SK-N-MC (cell line): ENCODE measurements around the gene IMPG2.

Experiments used
- EZH2 ChIP-seq: fragments of 200-600 bp; sonication (generic); IDR thresholded peaks from one replicate; pipeline ENCODE4 v1.6.1; 2017; ENCODE audit warnings: antibody characterized with exemption
- FOXP2 ChIP-seq: optimal IDR thresholded peaks from 2 replicates; pipeline ENCODE3; 2011; ENCODE audit warnings: mild to moderate bottlenecking, moderate library complexity; ENCODE audit not compliant: insufficient read depth; ENCODE audit errors: extremely low read length, control extremely low read depth
- POLR2AphosphoS5 ChIP-seq: IDR thresholded peaks from 2 replicates; pipeline ENCODE4 v1.6.1; 2012; ENCODE audit warnings: mild to moderate bottlenecking, low read depth, low read length, borderline replicate concordance

DNA sequence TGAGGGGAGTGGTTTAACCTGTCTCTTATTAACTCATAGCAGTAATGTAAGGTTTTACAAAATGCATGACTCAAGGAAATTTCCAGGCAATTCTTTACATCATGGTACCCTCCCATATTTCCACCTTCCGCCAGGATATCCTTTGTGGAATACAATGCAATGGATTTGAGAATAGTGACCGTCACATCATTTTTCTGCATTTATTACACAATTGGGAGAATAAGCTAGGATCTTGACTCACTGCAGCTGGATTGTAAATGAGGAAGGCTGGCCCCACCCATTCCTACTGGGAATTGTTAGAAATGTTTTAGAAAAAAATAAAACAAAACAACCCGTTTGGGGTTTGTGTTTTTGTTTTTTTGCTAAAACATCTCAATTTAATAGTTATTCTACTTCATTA, 97.4 kb downstream of the IMPG2 start:
- TF ChIP-seq POLR2AphosphoS5 (no peak), FOXP2 (no peak), EZH2 (no peak)
